HG03175 (cell line): ENCODE data around the gene SLFN11.
A peak's percentile ranks its signal among the peaks of the same experiment; 100 is the strongest.
"Not testable (repeated sequence)": the region's sequence is repeated elsewhere in the genome, so short reads cannot be mapped to it uniquely, and the experiment has no call there.

Experiments used
- ATAC-seq: cut with Tn5 transposase; IDR thresholded peaks from one replicate; pipeline ENCODE4 v1.9.1; 2021; ENCODE audit warnings: mild to moderate bottlenecking, moderate library complexity; ENCODE audit not compliant: unreplicated experiment

Gene SLFN11

DNA sequence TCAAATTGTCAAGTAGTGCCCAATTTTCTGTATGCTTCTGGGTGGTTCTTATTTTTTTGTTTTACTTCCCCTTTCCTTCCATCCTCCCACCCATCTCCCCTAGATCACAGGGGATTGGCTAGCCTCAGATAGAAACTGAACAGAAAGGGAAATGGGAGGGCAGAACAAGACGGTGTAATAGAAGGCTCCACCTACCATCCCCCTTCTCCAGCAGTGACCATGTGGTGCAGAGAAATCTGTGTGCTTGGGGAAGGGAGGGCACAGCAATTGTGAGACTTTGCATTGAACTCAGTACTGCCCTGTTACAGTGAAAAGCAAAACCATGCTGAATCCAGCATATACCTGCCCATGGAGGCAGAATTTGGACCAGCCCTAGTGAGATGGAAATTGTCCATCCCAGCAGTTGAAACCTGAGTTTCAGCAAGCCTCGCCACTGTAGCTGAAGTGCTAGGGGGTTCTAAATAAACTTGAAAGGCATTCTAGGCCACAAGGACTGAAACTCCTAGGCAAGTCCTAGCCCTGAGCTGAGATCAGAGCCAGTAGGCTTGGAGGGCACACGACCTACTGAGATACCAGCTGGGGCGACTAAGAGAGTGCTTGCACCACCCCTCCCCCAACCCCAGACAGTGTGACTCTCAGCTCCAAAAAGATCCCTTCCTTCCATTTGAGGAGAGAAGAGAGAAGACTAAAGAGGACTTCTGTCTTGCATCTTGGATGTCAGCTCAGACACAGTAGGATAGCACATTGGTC lies 5.2 kb downstream of the SLFN11 start:
- peak; percentile 97 for ATAC-seq

DNA sequence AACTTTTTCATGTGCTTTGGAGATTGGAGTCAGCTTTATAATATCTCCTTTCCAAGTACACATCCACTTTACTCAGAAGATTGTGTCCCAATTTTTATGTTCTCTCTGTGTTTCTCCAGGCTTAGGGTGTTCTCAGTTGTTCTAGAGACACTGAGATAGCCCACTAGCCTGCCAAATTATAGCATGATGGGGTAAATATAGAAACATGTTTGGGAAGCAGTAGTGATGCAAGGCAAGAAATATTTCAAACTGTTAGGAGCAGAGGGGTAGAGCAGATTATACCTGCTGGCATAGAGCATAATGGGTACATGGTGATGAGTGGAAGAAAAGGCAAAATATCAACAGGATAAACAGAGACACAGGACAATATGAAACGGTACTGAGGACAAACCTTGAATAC lies 12.4 kb downstream of the SLFN11 start:
- ATAC-seq, result no peak

DNA sequence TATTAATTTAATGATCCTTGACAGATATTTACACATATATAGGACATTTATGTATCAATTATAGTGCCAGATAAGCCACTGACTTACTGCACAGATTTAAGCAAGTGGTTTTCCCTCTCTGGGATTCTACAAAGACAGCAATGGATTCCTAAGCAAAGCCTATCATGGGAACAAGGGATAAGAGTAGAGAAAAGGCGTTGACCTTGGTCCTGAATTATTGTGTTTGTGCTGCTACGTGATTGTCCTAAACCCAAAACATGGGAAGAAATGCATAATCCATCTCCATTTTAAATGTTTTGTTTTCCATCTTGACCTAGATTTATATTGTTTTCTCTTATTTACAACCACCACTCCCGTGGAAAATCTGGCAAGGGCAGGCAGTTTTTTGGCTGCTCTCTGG lies 14.0 kb downstream of the SLFN11 start:
- ATAC-seq, result no peak

DNA sequence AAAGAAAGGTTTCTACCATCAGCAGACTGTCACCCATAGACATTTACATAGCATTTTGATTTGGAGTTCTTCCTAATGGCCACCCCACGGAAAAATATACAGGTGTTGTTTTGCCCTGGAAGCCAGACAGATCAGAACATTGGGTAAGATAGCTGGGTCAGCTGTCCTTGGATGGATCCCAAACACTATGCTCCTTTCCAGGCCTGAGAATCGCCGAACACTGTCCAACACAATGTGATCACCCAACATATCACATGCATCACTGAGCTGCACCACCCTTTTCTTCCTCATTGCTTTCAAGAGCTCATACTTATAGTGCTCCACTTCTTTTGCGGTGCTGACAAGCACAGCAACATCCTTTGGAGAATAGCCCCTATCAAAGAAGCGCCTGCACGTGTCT lies 21.1 kb downstream of the SLFN11 start:
- ATAC-seq, result no peak

DNA sequence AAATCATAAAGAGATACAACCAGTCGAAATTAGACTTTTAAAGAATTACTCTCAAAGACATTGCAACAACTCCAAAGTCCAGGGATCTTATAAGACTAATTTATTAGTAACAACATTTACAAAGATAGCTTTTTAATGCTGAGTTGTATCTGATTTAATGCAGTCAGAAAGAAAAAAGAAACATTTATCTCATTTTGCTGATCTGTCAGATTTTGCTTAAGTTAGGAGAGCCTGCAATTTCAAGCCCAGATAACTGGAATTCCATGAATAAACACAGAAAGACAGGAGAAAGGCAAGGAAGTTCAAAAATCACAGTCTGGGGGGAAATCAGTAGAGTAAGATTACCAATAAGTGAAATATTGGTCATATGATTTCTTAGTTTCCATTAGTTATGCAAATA lies 22.9 kb downstream of the SLFN11 start:
- ATAC-seq, result no peak

DNA sequence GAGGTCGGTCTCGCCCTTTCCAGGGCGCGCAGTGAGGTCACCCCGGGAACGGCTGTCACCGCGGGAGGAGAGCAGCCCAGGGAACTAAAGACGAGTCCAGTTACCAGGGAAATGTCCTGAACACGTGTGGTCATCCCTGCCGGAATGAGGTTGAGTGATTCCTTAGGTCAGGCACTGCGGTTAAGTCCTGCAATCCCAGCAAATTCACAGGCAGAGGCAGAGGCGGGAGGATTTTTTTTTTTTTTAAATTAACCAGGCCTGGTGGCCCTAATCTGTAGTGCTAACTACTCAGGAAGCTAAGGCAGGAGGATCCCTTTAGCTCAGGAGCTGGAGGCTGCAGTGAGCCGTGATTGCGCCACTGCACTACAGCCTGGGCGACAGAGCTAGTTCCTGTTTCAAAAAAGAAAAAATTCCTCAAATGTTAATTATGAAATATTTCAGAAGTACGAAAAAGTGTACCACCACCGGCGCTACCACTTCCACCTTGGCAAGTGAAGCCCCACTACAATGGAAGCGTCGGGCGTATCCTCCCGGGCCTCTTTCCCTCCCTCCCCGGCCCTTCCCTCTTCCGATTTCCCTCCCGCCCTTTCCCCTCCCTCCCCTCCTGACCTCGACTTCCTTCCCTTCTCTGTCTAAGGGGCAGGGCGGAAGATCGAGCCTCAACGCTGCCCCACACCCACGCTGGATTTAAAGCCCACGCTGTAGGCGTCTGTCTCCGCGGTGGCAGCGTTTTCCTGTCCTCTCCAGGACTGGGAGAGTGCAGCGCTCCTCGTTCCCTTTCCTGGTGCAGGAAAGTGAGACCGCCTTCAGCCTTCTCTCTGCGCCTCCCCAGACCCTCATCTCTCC lies 27.3 kb downstream of the SLFN11 start:
- no peak for ATAC-seq

DNA sequence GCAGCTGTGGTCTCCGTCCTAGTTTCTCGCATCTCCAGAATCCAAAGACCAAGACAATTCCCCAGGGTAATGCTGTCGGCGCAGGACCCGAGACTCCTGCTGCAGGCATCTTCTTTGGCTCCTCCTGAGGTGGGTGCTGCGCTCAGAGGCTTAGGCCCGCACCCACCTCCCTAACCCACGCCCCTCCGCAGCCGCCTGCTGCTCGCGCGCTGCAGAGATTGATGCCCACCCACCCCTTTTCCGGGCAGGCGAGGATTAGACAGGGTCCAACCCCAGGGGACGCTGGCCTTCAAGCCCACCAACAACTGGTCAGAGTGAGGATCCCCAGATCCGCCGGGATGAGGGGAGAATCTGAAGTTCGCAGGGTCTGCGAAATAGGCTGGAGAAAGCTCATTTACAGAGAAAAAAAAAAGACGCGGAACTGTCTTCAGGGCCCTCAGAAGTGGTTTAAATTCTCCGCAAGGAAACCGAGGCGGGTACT lies 27.9 kb downstream of the SLFN11 start:
- ATAC-seq, result no peak

DNA sequence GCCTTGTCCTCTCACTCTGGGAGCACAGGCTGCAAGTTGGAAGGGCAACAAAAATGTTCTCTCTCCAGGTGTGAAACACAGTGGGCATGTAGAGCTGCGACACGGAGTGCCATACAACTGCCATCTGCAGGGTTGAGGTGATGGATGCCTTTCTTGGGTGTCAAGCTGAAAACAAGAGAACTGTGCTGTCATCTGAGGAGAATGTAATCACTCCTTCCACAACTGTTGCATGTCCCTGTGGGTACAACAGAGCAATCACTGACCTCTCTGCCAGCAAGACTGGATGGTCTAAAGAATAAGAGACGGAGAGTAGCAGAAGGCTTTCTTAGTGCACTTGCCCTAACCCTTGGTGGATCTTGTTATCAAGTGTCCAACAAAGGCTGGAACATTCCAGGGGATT lies 29.2 kb downstream of the SLFN11 start:
- no peak for ATAC-seq

DNA sequence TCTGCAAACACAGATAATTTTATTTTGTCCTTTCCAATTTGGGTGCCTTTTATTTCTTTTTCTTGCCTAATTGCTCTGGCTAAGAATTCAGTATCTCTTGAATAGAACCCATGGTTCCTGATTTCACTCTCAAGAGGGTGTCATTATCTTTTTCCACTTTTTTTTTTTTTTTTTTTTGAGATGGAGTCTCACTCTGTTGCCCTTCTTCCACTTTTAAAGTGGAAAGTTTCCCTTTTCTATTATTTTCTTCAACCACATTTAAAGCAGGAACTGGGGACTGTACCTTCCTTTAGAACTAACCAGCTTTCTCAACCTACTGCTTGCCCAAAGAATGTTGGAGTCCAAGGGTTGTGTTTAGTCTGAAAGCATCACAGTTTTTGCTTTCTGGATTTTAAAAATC lies 31.1 kb downstream of the SLFN11 start:
- ATAC-seq, result no peak

DNA sequence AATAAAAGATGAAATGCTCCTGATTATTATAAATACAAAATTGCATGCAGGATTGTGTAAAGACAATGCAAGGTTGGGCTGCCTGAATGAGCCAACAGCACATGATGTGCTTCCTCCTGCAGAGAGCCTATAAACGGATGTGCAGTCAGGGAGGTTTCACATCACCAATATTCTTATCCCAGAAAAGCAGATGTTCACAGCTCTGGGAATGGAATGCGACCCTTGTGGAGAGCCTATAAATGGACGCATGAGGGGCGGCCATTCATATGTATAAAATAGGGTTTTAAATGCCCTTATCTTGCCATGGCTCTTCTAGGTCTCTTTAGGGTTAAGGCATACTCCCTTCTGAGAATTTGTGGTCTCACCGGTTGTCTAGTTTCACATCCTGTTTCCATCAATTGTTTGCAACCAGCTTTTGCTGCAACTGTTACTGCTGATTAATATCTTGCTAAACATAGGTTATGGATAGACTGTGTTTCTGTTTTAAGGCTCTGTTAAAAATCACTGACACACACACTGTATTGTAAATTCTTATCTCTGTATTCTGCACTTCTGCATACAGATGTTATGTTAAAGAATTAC lies 31.9 kb downstream of the SLFN11 start:
- ATAC-seq, result no peak

DNA sequence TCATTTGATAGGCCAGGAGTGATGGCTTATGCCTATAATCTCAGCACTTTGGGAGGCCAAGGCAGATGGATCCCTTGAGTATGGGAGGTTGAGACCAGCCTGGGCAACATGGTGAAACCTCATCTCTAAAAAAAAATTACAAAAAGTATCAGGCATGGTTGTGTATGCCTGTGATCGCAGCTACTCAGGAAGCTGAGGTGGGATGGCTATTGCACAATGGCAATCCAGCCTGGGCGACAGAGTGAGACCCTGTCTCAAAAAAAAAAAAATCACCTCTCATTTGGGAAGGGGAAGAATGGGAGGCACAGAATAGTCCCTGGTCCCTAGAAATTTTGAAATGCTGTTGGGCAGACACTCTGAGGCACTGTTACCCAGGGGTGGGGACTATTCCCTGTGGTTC lies 35.2 kb downstream of the SLFN11 start:
- ATAC-seq, result no peak

DNA sequence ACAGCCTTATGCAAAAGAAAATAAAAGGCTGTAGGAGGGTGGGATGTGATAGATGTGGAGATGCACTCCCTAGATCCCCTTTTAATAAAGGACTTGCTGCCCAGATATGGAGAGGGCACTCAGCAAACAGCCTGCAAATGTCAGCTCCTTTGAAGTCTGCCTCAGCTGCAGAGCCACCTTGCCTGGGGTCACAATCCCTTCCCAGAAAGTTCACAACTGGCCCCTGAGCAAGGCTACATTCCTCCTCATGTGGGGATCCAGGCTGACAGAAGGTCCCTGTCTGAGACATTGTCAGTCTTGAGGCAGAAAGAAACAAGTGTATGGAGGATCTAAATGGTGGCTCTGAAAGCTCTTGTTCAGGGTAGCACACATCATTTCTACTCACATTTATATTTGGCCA lies 36.1 kb downstream of the SLFN11 start:
- ATAC-seq, result no peak

DNA sequence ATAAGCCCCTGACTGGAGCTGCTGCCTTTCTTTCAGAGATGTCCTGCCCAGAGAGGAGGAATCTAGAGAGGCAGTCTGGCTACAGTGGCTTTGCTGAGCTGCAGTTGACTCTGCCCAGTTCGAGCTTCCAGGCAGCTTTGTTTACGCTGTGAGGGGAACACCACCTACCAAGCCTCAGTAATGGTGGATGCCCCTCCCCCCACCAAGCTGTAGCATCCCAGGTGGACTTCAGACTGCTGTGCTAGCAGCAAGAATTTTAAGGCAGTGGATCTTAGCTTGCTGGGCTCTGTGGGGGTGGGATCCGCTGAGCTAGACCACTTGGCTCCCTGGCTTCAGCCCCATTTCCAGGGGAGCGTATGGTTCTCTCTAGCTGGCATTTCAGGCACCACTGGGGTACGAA lies 39.8 kb downstream of the SLFN11 start:
- not testable (repeated sequence) for ATAC-seq

DNA sequence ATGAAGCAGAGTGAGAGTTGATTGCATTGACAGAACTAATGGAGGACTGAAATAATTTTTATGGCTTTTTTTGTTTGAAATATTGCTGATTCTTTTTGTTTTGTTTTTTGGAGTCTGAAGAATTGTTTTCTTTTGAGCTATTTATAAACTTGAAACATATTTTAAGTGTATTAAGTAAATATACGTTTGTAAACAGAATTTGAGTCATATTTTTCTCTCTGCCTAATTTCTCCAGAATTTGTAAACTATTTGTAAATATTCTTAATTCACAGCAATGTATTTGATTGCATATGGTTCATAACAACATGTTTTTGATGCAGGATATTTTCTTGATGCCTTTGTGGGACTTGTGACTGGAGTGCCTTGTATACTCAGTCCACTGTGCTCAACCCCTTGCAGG lies 50.7 kb downstream of the SLFN11 start:
- ATAC-seq, result no peak

DNA sequence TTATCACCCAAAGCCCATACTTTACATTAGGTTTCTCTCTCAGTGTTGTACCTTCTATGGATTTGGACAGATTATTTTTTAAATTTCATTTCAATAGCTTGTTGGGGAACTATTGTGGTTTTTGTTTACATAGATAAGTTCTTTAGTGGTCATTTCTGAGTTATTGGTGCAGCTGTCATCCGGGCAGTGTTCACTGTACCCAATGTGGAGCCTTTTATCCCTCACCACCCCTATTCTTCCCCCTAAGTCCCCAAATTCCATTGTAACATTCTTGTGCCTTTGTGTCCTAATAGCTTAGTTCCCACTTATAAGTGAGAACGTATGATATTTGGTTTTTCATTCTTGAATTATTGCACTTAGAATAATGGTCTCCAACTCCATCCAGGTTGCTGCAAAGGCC lies 57.5 kb downstream of the SLFN11 start:
- no peak for ATAC-seq

DNA sequence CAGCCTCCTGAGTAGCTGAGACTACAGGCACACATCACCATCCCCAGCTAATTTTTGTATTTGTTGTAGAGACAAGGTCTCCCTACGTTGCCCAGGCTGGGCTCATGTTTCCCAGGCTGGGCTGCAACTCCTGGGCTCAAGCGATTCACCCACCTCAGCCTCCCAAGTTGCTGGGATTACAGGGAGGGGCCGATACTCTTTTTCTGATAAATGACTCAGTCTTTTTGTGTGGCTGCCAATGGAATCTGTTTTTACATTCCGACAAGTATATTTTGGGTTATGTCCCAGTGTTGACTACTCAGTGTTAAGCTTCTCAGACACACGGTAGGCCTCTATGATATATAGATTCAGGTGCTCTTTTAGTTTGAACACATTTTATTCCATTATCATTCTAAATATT lies 58.1 kb downstream of the SLFN11 start:
- ATAC-seq, result no peak

DNA sequence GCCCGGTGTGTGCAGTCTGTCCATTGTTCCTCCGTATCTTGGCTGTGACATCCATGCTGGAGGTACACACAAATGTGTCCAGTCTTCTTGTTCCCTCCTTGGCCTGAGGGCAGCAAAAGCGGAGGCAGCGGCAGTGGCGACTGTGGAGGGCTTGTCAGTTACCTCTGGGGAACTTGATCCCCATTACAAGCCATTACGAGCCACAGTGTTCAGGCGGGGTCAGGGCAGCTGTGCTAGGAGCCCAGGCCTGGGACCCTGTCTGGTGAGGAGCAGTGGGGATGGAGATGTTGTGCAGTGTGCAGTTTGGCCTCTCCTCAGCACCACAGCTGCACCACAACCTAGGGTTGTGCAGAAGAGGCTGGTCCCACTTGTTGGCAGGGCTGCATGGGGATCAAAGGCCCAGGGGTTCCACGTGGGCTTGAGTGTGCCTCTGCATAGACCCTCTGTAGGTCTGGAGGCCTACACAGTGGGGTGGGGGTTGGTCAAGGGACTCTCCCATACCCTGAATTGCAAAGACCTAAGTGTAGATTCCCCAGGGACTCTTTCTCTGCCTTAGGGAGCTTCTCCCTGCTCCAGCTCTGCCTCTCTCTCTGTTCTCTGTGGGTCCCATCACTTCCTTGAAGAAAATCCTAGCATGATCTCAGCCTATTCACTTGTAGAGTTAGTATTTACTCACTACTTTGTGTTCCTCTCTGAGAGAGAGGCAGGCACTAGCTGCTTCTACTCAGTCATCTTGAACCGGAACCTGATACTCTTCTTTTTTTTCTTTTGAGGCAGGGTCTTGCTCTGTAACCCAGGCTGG lies 58.8 kb downstream of the SLFN11 start:
- no peak for ATAC-seq

DNA sequence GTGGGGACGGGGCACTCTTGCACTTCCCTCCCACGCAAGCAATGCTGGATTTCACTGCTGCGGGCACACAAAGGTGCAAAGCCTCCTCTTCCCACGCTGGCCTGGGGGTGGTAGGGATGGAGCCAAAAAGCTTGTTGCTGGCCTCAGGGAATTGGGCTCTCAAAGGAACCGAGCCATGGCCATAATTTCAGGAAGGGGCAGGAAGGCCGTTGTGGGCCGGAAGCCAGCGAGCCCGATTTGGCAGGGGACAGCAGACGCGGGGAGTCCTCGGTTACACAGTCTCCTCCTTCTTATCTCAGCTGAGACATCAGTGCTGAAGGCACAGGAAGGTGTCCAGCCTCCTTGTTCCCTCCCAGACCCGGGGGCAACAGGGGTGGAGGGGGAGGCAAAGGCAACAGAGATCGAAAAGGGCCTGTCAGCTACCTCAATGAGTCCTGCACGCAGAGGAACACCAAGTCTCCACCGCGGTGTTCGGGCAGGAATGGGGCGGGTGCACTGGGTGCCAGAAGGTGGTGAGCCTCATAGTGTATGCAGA lies 59.5 kb downstream of the SLFN11 start:
- no peak for ATAC-seq

DNA sequence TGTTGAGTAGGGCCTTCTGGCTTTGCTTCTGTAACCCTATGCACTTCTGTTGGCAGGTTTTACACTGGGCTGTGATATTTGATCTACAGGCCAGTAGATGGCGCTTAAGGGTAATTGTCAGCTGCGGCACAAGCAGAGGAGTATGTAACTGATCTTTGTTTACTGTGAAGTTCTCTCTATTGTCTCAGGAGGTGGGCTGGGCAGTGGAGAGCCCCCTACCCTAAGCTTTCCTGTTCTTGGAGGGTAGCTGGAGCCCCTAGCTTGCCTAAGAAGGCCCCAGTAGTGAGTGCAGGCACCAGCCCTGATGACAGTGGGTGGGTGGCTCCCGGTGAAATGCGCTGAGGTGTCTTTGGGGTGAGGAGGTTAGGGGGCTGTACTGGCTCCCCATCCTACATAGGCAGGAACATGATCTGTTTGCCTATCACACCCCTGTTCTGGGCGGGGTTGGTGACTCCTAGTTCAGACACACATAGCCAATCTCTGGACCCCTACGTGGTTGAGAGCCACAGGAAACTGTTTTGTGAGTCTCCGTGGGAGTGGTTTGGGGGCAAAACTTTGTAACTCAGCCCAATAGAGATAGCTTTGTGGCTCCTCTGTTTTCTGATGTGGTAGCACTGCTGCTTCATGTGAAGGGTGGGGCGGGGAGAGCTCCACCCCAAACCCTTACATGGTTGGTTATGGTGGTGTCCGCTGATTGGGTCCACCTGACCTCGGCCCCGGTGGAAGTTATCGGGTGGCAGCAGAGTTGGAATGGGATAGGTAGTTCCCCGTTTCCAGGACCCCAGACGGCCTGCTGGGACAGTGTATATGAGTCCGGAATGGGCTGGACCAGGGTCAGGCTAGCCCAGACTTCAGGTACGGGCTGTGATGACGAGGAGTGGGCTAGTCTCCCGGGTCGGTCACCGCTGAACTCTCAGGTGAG lies 60.4 kb downstream of the SLFN11 start:
- peak; percentile 76 for ATAC-seq

DNA sequence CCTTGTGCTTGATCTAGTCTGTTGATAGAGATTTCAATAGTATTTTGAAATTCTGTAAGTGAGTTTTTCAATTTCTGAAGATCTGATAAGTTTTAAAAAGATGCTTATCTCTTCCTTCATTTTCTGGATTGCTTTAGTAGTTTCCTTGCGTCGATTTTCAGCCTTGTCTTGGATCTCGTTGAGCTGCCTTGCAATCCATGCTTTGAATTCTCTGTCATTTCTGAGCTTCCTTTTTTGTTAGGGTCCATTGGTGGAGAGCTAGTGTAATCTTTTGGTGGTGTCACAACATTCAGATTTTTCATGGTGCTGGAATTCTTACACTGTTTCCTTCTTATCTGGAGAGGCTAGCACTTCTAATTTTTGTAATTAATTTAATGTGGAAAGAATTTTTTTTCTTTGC lies 61.1 kb downstream of the SLFN11 start:
- ATAC-seq, result no peak
